WERI-Rb-1 (cell line): ENCODE results near the gene ZSCAN25.
"Not testable (repeated sequence)": the region's sequence is repeated elsewhere in the genome, so short reads cannot be mapped to it uniquely, and the experiment has no call there.

Source experiments
- DNase-seq: peaks from one replicate; pipeline ENCODE4 v3.0.0-alpha.2; 2020
- H3K27ac ChIP-seq: fragments of 250-450 bp; sonication (Bioruptor Pico); 2 replicates; pipeline ENCODE4 v1.5.1; 2020; ENCODE audit warnings: mild to moderate bottlenecking, moderate library complexity
- H3K27me3 ChIP-seq: fragments of 250-450 bp; sonication (Bioruptor Pico); 2 replicates; pipeline ENCODE4 v1.5.1; 2021; ENCODE audit warnings: mild to moderate bottlenecking, low read depth, moderate library complexity; ENCODE audit not compliant: insufficient read depth, severe bottlenecking
- H3K36me3 ChIP-seq: fragments of 250-450 bp; sonication (Bioruptor Pico); 2 replicates; pipeline ENCODE4 v1.5.1; 2020; ENCODE audit warnings: mild to moderate bottlenecking, moderate library complexity
- H3K4me3 ChIP-seq: 2 replicates; pipeline ENCODE4 v1.5.1; 2011; ENCODE audit warnings: low read depth, mild to moderate bottlenecking, control low read depth, low read length
- H3K9me3 ChIP-seq: fragments of 250-450 bp; sonication (Bioruptor Pico); 2 replicates; pipeline ENCODE4 v1.5.1; 2021; ENCODE audit warnings: mild to moderate bottlenecking, moderate library complexity; ENCODE audit not compliant: severe bottlenecking
- CTCF ChIP-seq: IDR thresholded peaks from 2 replicates; pipeline ENCODE4 v1.5.1; 2011; ENCODE audit warnings: low read depth, mild to moderate bottlenecking, control low read depth, inconsistent platforms, low read length

Gene ZSCAN25

GRCh38 chr7:99628471-99629465, 12.0 kb downstream of the ZSCAN25 start:
- no peak overlapping the region for H3K27ac ChIP-seq

GRCh38 chr7:99629643-99630042, 12.9 kb downstream of the ZSCAN25 start:
- no peak overlapping the region for H3K4me3 ChIP-seq
- H3K27ac ChIP-seq = no peak overlapping the region
- no peak for TF ChIP-seq CTCF
- H3K27me3 ChIP-seq = no peaks in the 10 kb centered on the region
- H3K36me3 ChIP-seq = peaks cover 55% of the 10 kb centered on the region
- no peaks in the 10 kb centered on the region for H3K9me3 ChIP-seq
- no peak for DNase-seq

More at GRCh38 chr7:99628471-99629465, 12.0 kb downstream of the ZSCAN25 start:
- H3K36me3 ChIP-seq = peaks cover 63% of the 10 kb centered on the region
- no peaks in the 10 kb centered on the region for H3K9me3 ChIP-seq
- H3K27me3 ChIP-seq = no peaks in the 10 kb centered on the region
- no peak overlapping the region for H3K4me3 ChIP-seq
- DNase-seq = no peak
- no peak for TF ChIP-seq CTCF

GRCh38 chr7:99631295-99632109, 14.8 kb downstream of the ZSCAN25 start:
- Histone ChIP-seq H3K27me3 (no peaks in the 10 kb centered on the region), H3K4me3 (no peak overlapping the region), H3K9me3 (no peaks in the 10 kb centered on the region), H3K36me3 (peaks cover 42% of the 10 kb centered on the region), H3K27ac (no peak overlapping the region)
- TF ChIP-seq CTCF = 0 out of 2 replicates have a peak, but pooled peaks have one; percentile 19
- DNase-seq = no peak

- H3K9me3 ChIP-seq, H3K4me3 ChIP-seq, DNase-seq, H3K27me3 ChIP-seq, H3K36me3 ChIP-seq, H3K27ac ChIP-seq: not testable (repeated sequence)
These were observed 20.7 kb downstream of the ZSCAN25 start for GRCh38 chr7:99637414-99637813.

GRCh38 chr7:99638731-99639130, 22.0 kb downstream of the ZSCAN25 start:
- no peak for DNase-seq

More at GRCh38 chr7:99638731-99639130, 22.0 kb downstream of the ZSCAN25 start:
- Histone ChIP-seq H3K27ac (no peak overlapping the region), H3K27me3 (no peaks in the 10 kb centered on the region), H3K36me3 (no peaks in the 10 kb centered on the region), H3K9me3 (no peaks in the 10 kb centered on the region), H3K4me3 (no peak overlapping the region)
- TF ChIP-seq CTCF = no peak
